ENCODE measurements around the gene CDS2. TPM values are rescaled to one million over a fixed set of nuclear protein-coding genes. Genes with fewer than 3 reads are reported as not detected.

CDS2 gene
- total RNA-seq, 1 donor from 2014 or later: 44.9 TPM

DNA sequence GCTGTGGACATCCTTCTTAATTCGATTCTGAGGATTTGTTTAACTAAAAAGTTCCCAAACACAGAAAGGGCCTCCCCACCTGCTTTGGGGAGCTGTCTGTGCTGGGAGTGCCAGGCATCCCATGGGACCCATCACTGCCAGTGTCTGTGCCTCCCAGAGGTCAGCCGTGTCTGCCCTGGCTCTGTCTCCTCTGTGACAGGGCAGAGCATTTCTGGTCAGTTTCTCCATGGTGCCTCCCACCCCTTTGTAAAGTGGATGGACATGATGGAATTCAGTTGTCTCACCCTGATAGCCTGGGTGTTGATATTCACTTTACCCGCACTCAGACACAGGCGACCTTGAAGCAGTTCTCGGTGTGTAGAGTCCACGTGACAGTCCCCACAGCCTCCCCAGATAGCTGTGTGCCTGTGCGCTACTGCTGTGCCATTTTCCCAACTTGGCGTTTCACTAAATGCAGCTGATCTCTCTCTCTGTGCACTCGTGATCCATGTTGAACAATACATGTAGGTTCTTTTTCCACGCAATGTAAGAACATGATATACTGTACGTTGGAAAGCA is 70.5 kb downstream of the CDS2 start:
- Mint-ChIP-seq H3K9me3 (no peaks in the 10 kb centered on the region), H3K4me1 (no peaks in the 10 kb centered on the region), H3K27ac (no peak overlapping the region), H3K4me3 (no peak overlapping the region), H3K27me3 (ENCODE audit: low read depth) (no peaks in the 10 kb centered on the region), H3K36me3 (peaks cover 5% of the 10 kb centered on the region)
- TF ChIP-seq, protein P1, sequence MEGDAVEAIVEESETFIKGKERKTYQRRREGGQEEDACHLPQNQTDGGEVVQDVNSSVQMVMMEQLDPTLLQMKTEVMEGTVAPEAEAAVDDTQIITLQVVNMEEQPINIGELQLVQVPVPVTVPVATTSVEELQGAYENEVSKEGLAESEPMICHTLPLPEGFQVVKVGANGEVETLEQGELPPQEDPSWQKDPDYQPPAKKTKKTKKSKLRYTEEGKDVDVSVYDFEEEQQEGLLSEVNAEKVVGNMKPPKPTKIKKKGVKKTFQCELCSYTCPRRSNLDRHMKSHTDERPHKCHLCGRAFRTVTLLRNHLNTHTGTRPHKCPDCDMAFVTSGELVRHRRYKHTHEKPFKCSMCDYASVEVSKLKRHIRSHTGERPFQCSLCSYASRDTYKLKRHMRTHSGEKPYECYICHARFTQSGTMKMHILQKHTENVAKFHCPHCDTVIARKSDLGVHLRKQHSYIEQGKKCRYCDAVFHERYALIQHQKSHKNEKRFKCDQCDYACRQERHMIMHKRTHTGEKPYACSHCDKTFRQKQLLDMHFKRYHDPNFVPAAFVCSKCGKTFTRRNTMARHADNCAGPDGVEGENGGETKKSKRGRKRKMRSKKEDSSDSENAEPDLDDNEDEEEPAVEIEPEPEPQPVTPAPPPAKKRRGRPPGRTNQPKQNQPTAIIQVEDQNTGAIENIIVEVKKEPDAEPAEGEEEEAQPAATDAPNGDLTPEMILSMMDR (IDR thresholded peaks at IDR 0.05; ENCODE audit: unreplicated experiment): no peak
- no peak for DNase-seq (ENCODE audit: low spot score in 2 of 2, unreplicated experiment in 2 of 2)

DNA sequence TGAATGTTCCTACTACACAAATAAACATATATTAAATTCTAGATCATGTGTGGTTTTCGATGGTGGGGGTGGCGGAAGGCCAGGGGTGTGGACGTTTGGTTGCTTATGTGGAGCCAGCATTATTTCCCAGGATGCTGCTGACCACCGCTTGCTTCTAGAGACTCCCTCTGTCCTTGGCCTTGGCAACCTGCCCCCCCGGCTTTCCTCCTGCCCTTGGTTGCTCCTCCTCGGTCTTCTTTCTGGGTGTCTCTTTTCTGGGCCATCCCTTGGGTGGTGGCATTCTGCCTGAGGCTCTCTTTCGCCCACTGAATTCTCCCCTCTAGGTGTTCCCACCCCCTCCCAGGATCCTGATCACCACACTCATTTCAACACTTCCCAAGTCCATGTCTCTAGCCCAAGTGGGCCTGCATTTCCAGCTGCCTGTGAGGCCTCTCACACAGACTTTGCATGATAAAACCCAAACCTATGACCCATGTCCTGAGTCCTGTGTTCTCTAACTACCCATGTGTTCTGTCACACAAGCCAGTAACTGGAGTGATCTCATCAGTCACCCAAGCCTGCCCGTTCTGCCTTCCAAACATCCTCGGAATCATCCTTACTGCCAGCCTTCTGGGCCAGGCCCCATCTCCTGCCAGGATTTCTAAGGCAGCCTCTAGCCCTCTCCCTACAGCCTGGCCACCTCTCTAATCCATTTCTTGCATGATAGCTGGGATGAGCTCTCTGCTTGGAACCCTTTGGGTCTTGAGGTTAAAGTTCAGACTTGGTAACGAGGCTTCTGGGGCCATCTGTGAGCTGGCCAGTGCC is 71.2 kb downstream of the CDS2 start:
- Mint-ChIP-seq H3K9me3 (no peaks in the 10 kb centered on the region), H3K36me3 (peaks cover 5% of the 10 kb centered on the region), H3K27me3 (ENCODE audit: low read depth) (no peaks in the 10 kb centered on the region), H3K4me1 (no peaks in the 10 kb centered on the region), H3K4me3 (no peak overlapping the region), H3K27ac (no peak overlapping the region)
- TF ChIP-seq, protein P1 (IDR thresholded peaks at IDR 0.05; ENCODE audit: unreplicated experiment): no peak
- no peak for DNase-seq (ENCODE audit: low spot score in 2 of 2, unreplicated experiment in 2 of 2)

DNA sequence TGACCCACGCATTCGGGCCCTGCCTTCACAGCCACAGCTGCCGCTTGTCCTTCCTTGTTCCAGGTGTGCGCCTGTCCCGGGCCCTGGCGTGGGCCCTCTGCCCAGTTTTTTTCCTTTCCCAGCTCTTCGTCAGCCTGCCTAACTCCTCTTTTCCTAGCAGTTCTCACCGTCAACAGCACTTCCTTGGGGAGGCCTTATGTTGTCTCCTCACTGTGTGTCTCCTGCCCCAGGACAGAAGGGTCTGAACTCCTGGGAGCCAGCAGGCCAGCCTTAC is 71.8 kb downstream of the CDS2 start:
- H3K27ac Mint-ChIP-seq: no peak overlapping the region

DNA sequence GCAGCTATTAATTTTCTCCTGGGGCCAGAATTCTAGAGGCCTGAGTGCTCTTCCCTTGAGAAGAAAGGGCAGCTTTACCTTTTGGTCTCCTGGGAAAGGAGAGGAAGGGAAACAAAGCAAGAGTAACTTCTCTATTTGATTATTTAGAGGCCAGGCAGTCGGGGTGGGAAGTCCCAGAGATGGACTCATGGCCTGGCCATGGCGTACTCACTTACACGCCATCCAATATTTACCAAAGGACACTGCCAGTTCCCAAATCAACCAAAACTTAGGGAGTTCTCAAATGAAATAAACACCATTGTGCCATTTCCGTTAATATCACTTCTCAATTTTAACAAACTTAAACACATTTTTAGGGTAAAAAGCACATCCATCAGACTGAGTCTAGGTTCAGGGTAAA is 76.6 kb downstream of the CDS2 start:
- H3K4me1 Mint-ChIP-seq: peaks cover 11% of the 10 kb centered on the region
- no peaks in the 10 kb centered on the region for H3K9me3 Mint-ChIP-seq
- peaks cover 5% of the 10 kb centered on the region for H3K36me3 Mint-ChIP-seq
- H3K27ac Mint-ChIP-seq: no peak overlapping the region
- no peak overlapping the region for H3K4me3 Mint-ChIP-seq
- DNase-seq (ENCODE audit: low spot score in 2 of 2, unreplicated experiment in 2 of 2): no peak
- TF ChIP-seq, protein P1 (IDR thresholded peaks at IDR 0.05; ENCODE audit: unreplicated experiment): no peak
- no peaks in the 10 kb centered on the region for H3K27me3 Mint-ChIP-seq (ENCODE audit: low read depth)

More for the DNA sequence above, 71.8 kb downstream of the CDS2 start:
- no peaks in the 10 kb centered on the region for H3K4me1 Mint-ChIP-seq
- TF ChIP-seq, protein P1 (IDR thresholded peaks at IDR 0.05; ENCODE audit: unreplicated experiment): no peak
- H3K27me3 Mint-ChIP-seq (ENCODE audit: low read depth): no peaks in the 10 kb centered on the region
- no peak overlapping the region for H3K4me3 Mint-ChIP-seq
- DNase-seq (ENCODE audit: low spot score in 2 of 2, unreplicated experiment in 2 of 2): no peak
- peaks cover 5% of the 10 kb centered on the region for H3K36me3 Mint-ChIP-seq
- H3K9me3 Mint-ChIP-seq: no peaks in the 10 kb centered on the region

DNA sequence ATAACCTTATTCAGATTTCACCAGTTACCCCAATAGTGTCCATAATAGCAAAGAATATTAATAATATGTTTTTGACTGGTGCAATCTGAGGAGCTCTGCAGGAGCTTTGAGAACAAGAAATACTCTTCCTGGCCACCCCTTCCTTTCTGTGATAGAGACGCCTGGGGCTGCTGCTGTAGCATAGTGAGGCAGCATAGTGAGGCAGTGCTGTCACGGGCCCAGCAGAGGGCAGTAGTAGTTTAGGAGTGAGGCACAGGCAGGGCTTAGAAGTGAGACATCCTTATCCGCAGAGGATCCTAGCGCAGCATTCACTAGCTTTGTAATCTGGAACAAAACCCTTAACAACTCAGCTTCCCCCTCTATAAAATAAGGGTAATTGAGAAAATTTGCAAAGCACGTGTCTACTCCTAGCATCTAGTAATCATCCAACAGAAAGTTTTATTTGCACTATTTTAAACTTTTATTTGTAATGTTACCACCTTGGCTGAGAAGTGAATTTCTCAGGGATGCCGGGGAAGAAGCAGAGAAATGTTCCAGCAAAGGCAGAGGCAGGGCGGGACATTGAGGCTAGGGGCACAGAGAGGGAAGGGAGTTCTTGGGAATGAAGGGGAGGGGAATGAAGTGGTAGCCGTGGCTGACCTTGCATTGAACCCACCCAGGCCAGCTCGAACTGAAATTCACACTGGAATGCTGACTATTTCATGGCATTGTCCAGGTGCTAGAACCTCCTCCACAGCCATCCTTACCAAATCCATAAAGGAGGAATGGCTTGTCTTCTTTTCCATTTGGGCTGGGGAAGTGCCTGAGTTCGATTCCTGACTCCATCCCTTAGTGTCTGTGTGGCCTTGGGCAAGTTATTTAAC is 78.8 kb downstream of the CDS2 start:
- peak overlapping the region; percentile 71 for H3K27ac Mint-ChIP-seq
- H3K36me3 Mint-ChIP-seq: peaks cover 6% of the 10 kb centered on the region
- no peak overlapping the region for H3K4me3 Mint-ChIP-seq
- peaks cover 10% of the 10 kb centered on the region for H3K9me3 Mint-ChIP-seq
- TF ChIP-seq, protein P1 (IDR thresholded peaks at IDR 0.05; ENCODE audit: unreplicated experiment): peak; percentile 80
- peak; percentile 67 to 84 for DNase-seq (ENCODE audit: low spot score in 2 of 2, unreplicated experiment in 2 of 2)
- H3K4me1 Mint-ChIP-seq: peaks cover 11% of the 10 kb centered on the region
- H3K27me3 Mint-ChIP-seq (ENCODE audit: low read depth): no peaks in the 10 kb centered on the region
